ENCODE measurements around the gene SMCO3.
"Not testable (repeated sequence)": the region's sequence is repeated elsewhere in the genome, so short reads cannot be mapped to it uniquely, and the experiment has no call there.

Gene SMCO3

GRCh38 chr12:14774074-14774905, 39.7 kb downstream of the SMCO3 start:
- DNase-seq = peak; percentile 87

GRCh38 chr12:14773685-14774073, 40.3 kb downstream of the SMCO3 start:
- peak; percentile 51 for DNase-seq

- DNase-seq = no peak
Observed at GRCh38 chr12:14772946-14773345, 41.0 kb downstream of the SMCO3 start.

GRCh38 chr12:14771651-14772137, 42.3 kb downstream of the SMCO3 start:
- peak; percentile 36 for DNase-seq

GRCh38 chr12:14770496-14771461, 43.2 kb downstream of the SMCO3 start:
- peak; percentile 87 for DNase-seq

- peak; percentile 89 for DNase-seq
Observed at GRCh38 chr12:14769969-14770495, 44.0 kb downstream of the SMCO3 start.

GRCh38 chr12:14769466-14769968, 44.5 kb downstream of the SMCO3 start:
- peak; percentile 38 for DNase-seq

- peak; percentile 56 for DNase-seq
Observed at GRCh38 chr12:14768823-14769405, 45.1 kb downstream of the SMCO3 start.

GRCh38 chr12:14767617-14768016, 46.4 kb downstream of the SMCO3 start:
- DNase-seq = no peak

GRCh38 chr12:14766649-14767215, 47.2 kb downstream of the SMCO3 start:
- no peak for DNase-seq

GRCh38 chr12:14766020-14766419, 48.0 kb downstream of the SMCO3 start:
- DNase-seq = not testable (repeated sequence)

GRCh38 chr12:14765398-14765797, 48.6 kb downstream of the SMCO3 start:
- no peak for DNase-seq

GRCh38 chr12:14759711-14760280, 54.2 kb downstream of the SMCO3 start:
- DNase-seq = not testable (repeated sequence)

GRCh38 chr12:14756334-14757143, 57.4 kb downstream of the SMCO3 start:
- no peak for DNase-seq
